Mammary epithelial cell (primary cell): ENCODE results near the gene REXO1.

ENCODE experiments used
- EZH2 ChIP-seq: IDR thresholded peaks from 2 replicates; pipeline ENCODE4 v1.6.1; 2012; ENCODE audit warnings: low read length, inconsistent platforms, borderline replicate concordance
- TF ChIP-seq, protein P1 (sequence below), 2 donors: IDR thresholded peaks in 1 of 2; conservative IDR thresholded peaks in 1 of 2; 2 replicates each; pipeline ENCODE4 v1.5.1; 2011 to 2012; ENCODE audit warnings: inconsistent platforms in 2 of 2, low read length in 2 of 2, mild to moderate bottlenecking in 2 of 2, control low read depth in 1 of 2, low read depth in 1 of 2; ENCODE audit not compliant: insufficient read depth in 1 of 2; ENCODE audit errors: extremely low read depth in 1 of 2

DNA sequence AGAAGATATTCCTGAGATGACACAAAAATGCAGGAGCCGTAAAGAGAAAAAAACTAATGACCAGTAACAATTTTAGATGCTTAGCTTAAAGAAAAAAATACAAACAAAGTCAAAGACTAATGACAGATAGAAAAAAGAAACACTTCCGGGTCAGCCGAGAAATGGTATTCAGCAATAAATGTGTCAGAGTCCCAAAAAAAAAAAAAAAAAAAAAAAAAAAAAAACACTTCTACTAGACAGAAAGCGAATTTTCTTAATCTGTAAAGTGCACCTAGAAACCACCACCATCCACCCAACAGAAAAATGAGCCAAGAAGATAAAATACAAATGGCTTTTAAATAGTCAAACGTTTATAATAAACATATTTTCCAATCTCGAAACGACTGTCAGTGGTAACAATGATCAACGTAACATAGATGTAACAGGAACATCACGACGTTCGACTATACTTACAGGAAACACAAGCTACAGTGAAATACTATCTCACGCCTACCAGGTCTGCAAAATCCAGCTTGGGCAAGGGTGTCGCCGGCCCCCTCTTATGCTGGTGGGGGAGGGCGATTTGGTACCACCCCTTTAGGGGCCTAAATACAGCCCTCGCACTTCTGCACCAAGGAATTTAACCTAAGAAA, 26.4 kb upstream of the REXO1 start:
- no peak for TF ChIP-seq EZH2
- TF ChIP-seq, protein P1, sequence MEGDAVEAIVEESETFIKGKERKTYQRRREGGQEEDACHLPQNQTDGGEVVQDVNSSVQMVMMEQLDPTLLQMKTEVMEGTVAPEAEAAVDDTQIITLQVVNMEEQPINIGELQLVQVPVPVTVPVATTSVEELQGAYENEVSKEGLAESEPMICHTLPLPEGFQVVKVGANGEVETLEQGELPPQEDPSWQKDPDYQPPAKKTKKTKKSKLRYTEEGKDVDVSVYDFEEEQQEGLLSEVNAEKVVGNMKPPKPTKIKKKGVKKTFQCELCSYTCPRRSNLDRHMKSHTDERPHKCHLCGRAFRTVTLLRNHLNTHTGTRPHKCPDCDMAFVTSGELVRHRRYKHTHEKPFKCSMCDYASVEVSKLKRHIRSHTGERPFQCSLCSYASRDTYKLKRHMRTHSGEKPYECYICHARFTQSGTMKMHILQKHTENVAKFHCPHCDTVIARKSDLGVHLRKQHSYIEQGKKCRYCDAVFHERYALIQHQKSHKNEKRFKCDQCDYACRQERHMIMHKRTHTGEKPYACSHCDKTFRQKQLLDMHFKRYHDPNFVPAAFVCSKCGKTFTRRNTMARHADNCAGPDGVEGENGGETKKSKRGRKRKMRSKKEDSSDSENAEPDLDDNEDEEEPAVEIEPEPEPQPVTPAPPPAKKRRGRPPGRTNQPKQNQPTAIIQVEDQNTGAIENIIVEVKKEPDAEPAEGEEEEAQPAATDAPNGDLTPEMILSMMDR (conservative IDR thresholded peaks at IDR 0.05 in 1 of 2, IDR thresholded peaks at IDR 0.05 in 1 of 2; ENCODE audit: extremely low read depth in 1 of 2, insufficient read depth in 1 of 2, low read depth in 1 of 2, low read length in 2 of 2): no peak
